ENCODE data around the gene BPIFB1. TPM values are rescaled to one million over a fixed set of nuclear protein-coding genes. Genes with fewer than 3 reads are reported as not detected.

BPIFB1 gene
- total RNA-seq, 2 donors from 2014 or later = not detected

Other genes with a start within 250 kb of the BPIFB1 start
- not detected for gene BPIFB3, start 229.3 kb upstream of the BPIFB1 start, total RNA-seq
- not detected for gene BPIFB4, start 203.6 kb upstream of the BPIFB1 start, total RNA-seq
- gene BPIFA2, start 115.1 kb upstream of the BPIFB1 start, total RNA-seq = not detected
- gene BPIFA3, start 65.9 kb upstream of the BPIFB1 start, total RNA-seq = not detected
- not detected for gene BPIFA1, start 47.2 kb upstream of the BPIFB1 start, total RNA-seq
- gene CDK5RAP1, start 118.3 kb downstream of the BPIFB1 start, total RNA-seq = 10 to 100 TPM; 40.0 to 44.2 TPM
- 1 to 10 TPM; 3.1 TPM for gene SNTA1, start 160.5 kb downstream of the BPIFB1 start, total RNA-seq
- gene CBFA2T2, start 206.9 kb downstream of the BPIFB1 start, total RNA-seq = 10 to 100 TPM; 13.7 to 16.3 TPM

Data from activated naive CD4-positive, alpha-beta T cell treated with anti-CD3 and anti-CD28 coated beads, Interleukin-2, amount 50 U/mL, for 72 hours (primary cell).